ENCODE data around the gene PRKCI.

PRKCI gene

DNA sequence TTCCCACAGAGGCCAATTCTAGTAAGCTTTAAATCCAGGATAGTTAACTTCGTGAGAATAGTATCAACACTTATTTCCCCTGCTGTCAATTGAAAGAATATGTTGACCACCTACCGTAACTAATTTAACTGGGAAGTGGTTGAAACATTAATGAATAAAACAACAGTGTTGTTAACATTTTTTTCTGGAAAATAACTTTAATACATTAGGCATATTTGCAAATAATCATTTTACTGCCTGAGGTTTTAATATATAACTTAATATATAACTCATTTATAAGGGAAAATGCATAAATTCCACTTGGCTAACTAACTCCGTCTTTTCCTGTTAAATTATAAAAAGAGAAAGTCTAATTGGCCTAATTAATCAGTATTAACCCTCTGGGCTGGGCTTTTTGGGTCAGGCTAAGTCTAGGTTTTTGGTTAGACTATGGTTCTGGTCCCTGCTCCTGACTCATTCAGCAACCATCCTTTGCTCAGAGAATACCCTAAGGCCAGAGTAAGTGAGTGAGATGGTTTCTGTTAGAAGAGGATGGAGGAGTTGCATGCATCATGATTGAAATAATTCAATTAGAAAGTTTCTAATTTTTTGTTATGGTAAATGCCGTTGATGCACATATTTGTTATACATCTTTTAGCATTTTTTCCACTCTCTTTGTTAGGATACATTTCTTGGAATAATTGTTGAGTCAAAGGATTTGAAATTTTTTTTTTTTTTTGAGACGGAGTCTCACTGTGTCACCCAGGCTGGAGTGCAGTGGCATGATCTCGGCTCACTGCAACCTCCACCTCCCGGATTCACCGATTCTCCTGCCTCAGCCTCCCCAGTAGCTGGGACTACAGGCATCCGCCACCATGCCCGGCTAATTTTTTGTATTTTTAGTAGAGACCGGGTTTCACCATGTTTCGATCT lies 124.5 kb downstream of the PRKCI start:
- no peak for DNase-seq
- no peak for TF ChIP-seq CTCF (IDR thresholded peaks at IDR 0.05; ENCODE audit: low read depth, low read length)
- Histone ChIP-seq H3K27me3 (ENCODE audit: insufficient read depth, low read depth, severe bottlenecking) (no peaks in the 10 kb centered on the region), H3K4me3 (ENCODE audit: low read depth, low read length) (no peak overlapping the region), H3K27ac (no peak overlapping the region), H3K9me3 (ENCODE audit: severe bottlenecking) (no peaks in the 10 kb centered on the region), H3K36me3 (no peaks in the 10 kb centered on the region)

DNA sequence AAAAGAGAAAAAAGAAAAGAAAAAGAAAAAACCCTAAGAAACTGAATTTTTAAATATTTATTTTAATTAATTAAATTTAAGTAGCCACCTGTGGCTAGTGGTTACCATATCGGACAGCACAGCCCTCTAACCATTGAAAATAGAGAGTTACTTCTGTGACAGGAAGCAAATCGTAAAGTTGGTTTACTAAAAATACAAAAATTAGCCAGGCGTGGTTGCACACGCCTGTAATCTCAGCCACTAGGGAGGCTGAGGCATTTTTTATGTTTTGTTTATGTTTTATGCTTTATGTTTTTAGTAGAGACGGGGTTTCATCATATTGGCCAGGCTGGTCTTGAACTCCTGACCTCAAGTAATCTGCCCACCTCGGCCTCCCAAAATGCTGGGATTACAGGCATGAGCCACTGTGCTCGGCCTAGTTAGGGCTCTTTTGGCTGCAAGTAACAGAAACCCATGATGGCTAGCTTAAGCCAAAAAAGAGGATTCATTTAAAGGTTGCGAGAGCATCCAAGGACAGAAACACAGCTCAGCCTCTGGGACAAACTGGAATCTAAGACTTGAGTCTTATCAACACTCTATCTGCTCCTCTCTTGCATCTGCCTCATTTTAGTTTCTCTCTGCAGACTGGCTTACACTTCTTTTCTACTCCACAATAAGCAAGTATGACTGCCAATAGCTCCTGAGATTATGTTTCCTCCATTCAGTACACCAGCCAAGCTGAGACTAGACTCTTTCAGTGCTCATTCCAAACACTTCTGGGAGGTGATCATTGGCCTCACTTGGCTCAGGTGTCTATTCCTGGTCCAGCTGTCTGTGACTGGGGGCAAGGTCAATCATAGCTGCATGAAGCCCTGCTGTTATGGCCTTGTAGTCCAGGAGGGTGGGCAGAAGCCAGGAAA lies 128.5 kb downstream of the PRKCI start:
- H3K27ac ChIP-seq = no peak overlapping the region
- no peaks in the 10 kb centered on the region for H3K36me3 ChIP-seq
- H3K4me3 ChIP-seq (ENCODE audit: low read depth, low read length) = no peak overlapping the region
- no peak for TF ChIP-seq CTCF (IDR thresholded peaks at IDR 0.05; ENCODE audit: low read depth, low read length)
- no peak for DNase-seq
- no peaks in the 10 kb centered on the region for H3K9me3 ChIP-seq (ENCODE audit: severe bottlenecking)
- no peaks in the 10 kb centered on the region for H3K27me3 ChIP-seq (ENCODE audit: insufficient read depth, low read depth, severe bottlenecking)

DNA sequence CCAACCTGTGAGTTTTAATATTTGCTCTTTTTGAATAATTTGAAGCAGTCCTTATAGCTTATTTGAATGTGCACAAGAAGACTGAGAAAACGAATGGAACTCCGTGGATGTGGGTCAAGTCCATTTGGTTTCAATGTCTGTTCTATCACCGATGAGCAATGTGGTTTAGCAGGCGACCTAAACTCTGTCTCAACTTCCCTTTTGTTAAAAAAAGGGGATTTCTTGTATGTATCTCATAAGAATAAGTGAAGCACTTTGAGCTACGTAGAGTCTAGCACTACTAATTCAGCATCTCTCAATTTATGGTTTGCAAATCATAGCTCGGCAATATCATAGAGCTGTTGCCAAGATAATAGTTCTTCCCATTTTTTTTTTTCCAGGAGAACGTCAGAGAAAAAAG lies 130.7 kb downstream of the PRKCI start:
- no peaks in the 10 kb centered on the region; the same call in 1 of the 2 replicates for H3K36me3 ChIP-seq
- no peaks in the 10 kb centered on the region for H3K9me3 ChIP-seq (ENCODE audit: severe bottlenecking)
- H3K27me3 ChIP-seq (ENCODE audit: insufficient read depth, low read depth, severe bottlenecking) = no peaks in the 10 kb centered on the region
- DNase-seq = no peak
- no peak overlapping the region for H3K27ac ChIP-seq
- no peak for TF ChIP-seq CTCF (IDR thresholded peaks at IDR 0.05; ENCODE audit: low read depth, low read length)
- no peak overlapping the region for H3K4me3 ChIP-seq (ENCODE audit: low read depth, low read length)

DNA sequence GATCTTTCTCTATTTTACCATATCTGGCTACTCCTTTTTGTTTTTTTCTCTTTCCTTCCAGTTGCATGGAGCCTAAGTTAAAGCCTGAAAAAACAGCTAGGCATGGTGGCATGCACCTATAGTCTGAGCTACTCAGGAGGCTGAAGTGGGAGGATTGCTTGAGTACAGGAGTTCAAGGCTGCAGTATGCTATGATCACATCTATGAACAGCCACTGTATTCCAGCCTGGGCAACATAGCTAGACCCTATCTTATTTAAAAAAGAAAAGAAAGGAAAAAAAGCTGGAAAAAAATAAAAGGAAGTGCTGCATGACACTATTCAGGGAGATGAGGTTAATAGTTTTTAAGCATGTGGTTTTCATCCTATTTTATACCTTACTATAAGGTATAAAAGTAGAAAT lies 131.3 kb downstream of the PRKCI start:
- Histone ChIP-seq H3K9me3 (ENCODE audit: severe bottlenecking) (no peaks in the 10 kb centered on the region), H3K27me3 (ENCODE audit: insufficient read depth, low read depth, severe bottlenecking) (no peaks in the 10 kb centered on the region), H3K36me3 (no peaks in the 10 kb centered on the region; the same call in 1 of the 2 replicates), H3K27ac (no peak overlapping the region), H3K4me3 (ENCODE audit: low read depth, low read length) (no peak overlapping the region)
- no peak for TF ChIP-seq CTCF (IDR thresholded peaks at IDR 0.05; ENCODE audit: low read depth, low read length)
- DNase-seq = no peak

GRCh38 chr3:170354760-170355159 lies 132.5 kb downstream of the PRKCI start:
- Histone ChIP-seq H3K27me3 (ENCODE audit: insufficient read depth, low read depth, severe bottlenecking) (no peaks in the 10 kb centered on the region), H3K27ac (peak overlapping the region; percentile 99), H3K4me3 (ENCODE audit: low read depth, low read length) (no peak overlapping the region), H3K9me3 (ENCODE audit: severe bottlenecking) (no peaks in the 10 kb centered on the region), H3K36me3 (peaks cover 2% of the 10 kb centered on the region)
- no peak for TF ChIP-seq CTCF (IDR thresholded peaks at IDR 0.05; ENCODE audit: low read depth, low read length)
- no peak for DNase-seq
